Stimulated activated CD4-positive, alpha-beta T cell treated with anti-CD3 and anti-CD28 coated beads, TNF-alpha, amount 100 ng/mL, for 24 hours (primary cell): Measurements from ENCODE around the gene PLSCR3.

Experiments used
- DNase-seq, 3 experiments: peaks; one replicate each; pipeline ENCODE4 v3.0.0-alpha.2; 2020; ENCODE audit warnings: low read depth in 3 of 3

The PLSCR3 gene

GRCh38 chr17:7394452-7395191, at the start of gene PLSCR3:
Gene PLSCR3, minus strand, starts transcription at chr17:7394525. Its CDS starts 415 bp downstream, at chr17:7394110.
- peak; percentile 61 to 87 (median 75) for DNase-seq

- DNase-seq = no peak
These were observed 49.5 kb upstream of the PLSCR3 start for GRCh38 chr17:7443499-7444485.

GRCh38 chr17:7442142-7442541, 47.8 kb upstream of the PLSCR3 start:
- DNase-seq = no peak

DNA sequence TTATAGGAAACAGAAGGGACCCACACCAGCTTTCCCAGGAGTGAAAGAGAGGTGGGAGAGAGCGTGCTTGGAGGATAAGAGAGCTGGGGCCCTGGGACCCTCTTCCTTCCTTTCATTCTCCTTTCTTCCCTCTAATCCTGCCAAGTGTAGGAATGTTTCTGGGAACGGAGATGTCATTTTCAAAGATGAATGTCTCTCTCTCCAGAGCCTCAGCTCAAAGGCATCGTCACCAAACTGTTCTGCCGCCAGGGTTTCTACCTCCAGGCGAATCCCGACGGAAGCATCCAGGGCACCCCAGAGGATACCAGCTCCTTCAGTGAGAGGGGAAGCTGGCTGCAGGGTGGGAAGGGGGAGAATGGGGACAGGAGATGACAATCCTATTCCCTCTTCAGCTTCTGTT, 46.9 kb upstream of the PLSCR3 start:
- no peak for DNase-seq

DNA sequence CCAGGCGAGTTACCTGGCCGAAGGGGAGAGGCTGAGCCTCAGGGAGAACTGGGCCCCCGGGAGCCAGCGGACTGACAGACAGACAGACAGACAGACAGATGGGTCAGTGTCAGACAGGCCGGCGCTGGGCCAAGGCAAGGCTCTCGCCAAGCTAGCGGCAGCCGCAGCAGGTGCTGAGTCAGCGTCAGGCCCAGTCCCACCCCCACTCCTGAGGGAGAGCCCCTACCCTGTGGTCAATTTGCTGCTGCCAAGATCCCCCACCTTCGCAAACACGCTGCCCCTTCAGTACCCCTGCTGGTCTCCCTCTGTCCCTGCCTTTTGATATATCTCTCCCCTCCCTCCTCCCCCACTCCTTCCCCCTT, 46.5 kb upstream of the PLSCR3 start:
- DNase-seq = no peak

- DNase-seq = peak in 1 of 3 experiments; percentile 52
These were observed 45.9 kb upstream of the PLSCR3 start for GRCh38 chr17:7440113-7440833.

DNA sequence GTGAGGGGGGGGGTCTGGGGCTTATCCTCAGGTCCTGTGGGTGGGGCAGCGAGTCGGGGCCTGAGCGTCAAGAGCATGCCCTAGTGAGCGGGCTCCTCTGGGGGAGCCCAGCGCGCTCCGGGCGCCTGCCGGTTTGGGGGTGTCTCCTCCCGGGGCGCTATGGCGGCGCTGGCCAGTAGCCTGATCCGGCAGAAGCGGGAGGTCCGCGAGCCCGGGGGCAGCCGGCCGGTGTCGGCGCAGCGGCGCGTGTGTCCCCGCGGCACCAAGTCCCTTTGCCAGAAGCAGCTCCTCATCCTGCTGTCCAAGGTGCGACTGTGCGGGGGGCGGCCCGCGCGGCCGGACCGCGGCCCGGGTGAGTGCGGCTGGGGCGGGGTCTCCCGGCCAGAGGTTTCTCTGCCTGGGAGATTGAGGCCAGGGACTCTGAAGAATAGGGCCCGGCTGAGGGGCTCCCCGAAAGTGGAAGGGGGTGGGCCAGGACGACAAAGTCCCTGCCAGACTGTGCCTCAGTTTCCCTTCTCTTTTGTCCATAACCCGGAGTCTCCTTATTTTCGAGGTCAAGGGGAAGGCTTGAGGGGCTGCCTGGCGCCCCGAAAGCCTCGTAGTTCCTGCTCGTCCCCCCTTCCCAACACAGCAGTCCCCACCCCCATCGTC, 45.3 kb upstream of the PLSCR3 start, which contains the start of gene FGF11:
Gene FGF11, plus strand, starts transcription at position 51 of the 651 bp plus-strand sequence. Its CDS starts 109 bp downstream, at position 160.
- no peak for DNase-seq

- no peak for DNase-seq
These were observed 44.5 kb upstream of the PLSCR3 start for GRCh38 chr17:7438656-7439460.

DNA sequence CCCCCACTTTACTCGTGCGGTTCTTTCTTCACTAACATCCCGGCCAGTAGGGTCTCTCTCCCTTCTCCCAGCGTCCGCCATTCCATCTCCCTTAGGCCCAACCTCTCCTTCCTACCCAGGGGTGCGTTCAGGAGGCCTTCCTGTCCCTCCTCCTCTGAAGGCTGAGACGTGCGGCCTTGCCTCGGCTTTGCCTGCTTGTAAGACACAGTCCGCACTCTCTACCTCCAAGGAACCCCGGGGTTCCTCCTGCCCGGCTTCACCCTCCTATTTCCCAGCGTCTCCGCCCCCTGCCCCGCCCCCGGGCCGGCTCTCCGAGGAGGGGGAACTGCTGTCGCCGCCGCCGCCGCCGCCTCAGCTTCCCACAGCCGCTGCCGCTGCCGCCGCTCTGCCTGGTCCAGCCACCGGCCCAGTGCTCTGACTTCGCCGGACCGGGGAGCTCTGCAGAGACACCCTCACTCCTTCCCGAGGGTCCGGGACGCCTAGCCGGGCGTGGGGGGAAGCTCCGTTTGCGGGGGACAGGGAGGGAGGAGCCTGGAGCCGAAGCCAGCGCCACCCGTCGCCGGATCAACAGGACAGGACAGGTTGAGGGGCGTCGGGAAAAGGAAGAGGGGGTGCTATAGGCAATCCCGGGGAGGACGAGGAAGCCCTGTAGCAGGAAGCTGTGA, 43.8 kb upstream of the PLSCR3 start:
- DNase-seq = peak in 2 of 3 experiments; percentile 36 to 77

- DNase-seq = no peak
These were observed 43.1 kb upstream of the PLSCR3 start for GRCh38 chr17:7437369-7437863.

DNA sequence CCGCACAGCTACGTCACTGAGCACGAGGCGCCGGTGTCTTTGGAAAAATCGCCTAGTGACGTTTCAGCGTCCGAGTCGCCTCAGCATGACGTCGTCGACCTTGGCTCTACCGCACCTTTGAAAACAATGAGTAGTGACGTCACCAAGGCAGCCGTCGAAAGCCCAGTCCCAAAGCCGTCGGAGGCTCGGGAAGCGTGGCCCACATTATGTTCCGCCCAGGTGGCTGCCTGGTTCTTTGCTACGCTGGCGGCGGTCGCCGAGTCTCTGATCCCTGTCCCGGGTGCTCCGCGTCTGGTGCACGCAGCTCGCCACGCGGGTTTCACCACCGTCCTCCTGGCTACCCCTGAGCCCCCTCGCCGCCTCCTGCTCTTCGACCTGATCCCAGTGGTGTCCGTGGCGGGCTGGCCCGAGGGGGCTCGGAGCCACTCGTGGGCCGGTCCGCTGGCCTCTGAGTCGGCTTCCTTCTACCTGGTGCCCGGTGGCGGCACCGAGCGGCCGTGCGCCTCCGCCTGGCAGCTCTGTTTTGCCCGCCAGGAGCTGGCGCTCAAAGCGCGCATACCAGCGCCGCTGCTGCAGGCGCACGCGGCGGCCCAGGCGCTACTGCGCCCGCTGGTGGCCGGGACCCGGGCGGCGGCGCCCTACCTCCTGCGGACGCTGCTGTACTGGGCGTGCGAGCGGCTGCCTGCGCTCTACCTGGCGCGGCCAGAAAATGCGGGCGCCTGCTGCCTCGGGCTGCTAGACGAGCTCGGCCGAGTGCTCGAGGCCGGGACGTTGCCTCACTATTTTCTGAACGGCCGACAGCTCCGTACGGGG, 42.4 kb upstream of the PLSCR3 start:
- peak; percentile 49 to 80 (median 56) for DNase-seq

- peak in 2 of 3 experiments; percentile 24 to 62 for DNase-seq
These were observed 41.6 kb upstream of the PLSCR3 start for GRCh38 chr17:7435676-7436555.

DNA sequence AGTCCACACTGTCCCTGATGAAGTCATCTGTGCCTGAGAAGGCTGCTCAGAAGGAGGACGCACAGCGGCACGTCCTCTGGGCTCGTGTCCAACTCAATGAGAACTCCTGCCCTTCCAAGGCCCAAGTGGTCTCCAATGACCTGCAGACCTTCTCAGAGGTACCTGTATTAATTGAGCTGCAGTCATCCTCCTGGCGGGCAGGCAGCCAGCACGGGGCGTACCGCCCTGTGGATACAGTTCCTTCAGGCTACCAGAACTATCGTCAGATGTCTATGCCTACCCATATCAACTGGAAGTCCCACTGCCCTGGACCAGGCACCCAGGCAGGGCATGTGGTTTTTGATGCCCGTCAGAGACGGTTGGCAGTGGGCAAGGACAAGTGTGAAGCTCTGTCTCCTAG, 38.0 kb upstream of the PLSCR3 start:
- no peak for DNase-seq

DNA sequence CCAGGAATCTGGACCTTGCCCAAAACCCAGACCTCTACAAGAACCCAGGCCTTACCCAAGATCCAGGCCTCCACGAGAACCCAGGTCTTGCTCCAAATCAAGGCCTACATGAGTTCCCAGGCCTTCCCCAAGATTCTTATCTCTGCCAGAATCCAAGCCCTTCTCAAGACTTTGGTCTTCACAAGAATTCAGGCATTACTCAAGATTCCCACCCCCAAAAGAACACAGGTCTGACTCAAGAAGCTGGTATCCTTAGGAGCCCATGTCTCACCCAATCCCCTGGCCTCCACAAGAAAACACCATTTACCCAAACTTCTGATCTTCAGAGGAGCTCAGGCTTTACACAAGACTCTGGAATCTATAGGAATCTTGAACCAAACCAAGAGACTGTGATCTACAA, 36.9 kb upstream of the PLSCR3 start:
- DNase-seq = no peak

DNA sequence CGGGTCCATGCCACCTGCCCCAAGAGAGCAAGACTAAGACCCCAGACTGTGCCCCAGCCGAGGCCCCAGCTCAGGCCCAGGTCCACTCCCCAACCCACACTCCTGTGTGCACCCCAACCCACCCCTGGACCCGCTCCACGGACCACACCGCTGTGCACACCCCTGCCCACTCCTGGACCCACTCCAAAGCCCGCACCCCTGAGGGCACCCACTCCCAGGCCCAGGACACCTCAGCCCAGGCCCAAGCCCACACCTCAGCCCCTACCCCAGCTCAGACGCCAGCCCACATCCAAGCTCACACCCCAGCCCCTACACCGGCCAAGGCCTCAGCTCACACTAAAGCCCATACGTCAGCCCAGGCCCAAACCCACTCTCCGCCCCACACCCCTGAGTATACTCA, 35.4 kb upstream of the PLSCR3 start:
- no peak for DNase-seq

DNA sequence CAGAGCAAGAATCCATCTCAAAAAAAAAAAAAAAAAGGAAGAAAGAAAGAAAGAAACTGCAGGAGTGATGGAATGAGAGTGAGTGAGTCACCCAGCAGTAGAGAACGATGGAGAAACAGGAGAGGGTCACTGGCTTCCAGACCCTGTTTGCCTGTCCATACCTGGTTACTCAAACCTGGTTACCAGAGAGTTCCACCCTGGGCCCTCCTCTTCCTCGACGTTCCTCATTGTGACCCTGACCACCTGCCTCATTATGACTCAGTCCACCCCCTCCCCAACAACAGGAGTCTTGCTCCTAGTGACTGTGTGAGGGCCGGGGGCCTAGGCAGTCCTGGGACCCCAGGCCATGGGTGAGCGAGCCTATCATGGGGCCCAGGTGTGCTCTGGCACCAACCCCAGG, 34.2 kb upstream of the PLSCR3 start, which contains the start of gene SPEM3:
Gene SPEM3, plus strand, starts transcription at position 301 of the 400 bp plus-strand sequence. Its CDS starts 46 bp downstream, at position 347.
- no peak for DNase-seq

DNA sequence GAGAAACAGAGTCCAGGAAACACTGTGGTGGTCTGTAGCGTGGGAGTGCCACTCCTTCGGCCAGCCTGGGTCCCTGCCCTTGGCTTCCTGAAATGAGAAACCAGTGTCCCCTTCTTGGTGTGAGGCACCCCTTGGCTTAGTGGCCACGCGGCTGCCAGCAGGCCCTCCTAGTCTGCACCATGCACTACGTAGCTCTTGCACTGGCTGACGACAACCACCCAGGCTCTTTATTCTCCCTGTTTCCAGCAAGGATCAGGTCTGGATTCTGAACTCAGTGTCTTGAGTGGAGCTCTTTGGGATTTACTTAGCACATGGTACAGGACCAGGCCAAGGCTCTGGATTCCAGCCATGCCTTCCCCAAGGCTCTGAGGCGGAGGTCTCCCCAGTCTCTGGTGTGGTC, 33.2 kb upstream of the PLSCR3 start:
- no peak for DNase-seq
